ENCODE results near the gene NXPH3. TPM values are rescaled to one million over a fixed set of nuclear protein-coding genes. Genes with fewer than 3 reads are reported as not detected.
A peak's percentile ranks its signal among the peaks of the same experiment; 100 is the strongest.

NXPH3 gene
- total RNA-seq, 4 donors from 2014 or later: 0.83 to 2.1 (median 0.94) TPM; not detected in 1

DNA sequence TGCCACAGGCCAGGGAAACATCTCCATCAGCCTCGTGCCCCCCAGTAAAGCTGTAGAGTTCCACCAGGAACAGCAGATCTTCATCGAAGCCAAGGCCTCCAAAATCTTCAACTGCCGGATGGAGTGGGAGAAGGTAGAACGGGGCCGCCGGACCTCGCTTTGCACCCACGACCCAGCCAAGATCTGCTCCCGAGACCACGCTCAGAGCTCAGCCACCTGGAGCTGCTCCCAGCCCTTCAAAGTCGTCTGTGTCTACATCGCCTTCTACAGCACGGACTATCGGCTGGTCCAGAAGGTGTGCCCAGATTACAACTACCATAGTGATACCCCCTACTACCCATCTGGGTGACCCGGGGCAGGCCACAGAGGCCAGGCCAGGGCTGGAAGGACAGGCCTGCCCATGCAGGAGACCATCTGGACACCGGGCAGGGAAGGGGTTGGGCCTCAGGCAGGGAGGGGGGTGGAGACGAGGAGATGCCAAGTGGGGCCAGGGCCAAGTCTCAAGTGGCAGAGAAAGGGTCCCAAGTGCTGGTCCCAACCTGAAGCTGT is 3.4 kb downstream of the NXPH3 start:
- no peaks in the 10 kb centered on the region for H3K9me3 ChIP-seq
- peaks cover 0 to 14% of the 10 kb centered on the region in 2 donors for H3K27me3 ChIP-seq
- peaks cover 5 to 32% (median 15%) of the 10 kb centered on the region in 4 donors for H3K4me1 ChIP-seq
- no peak for DNase-seq
- H3K36me3 ChIP-seq: no peaks in the 10 kb centered on the region
- no peak for TF ChIP-seq POLR2A (IDR thresholded peaks at IDR 0.05)
- no peak for TF ChIP-seq CTCF (IDR thresholded peaks at IDR 0.05)
- H3K4me3 ChIP-seq: no peak overlapping the region
- no peak overlapping the region for H3K27ac ChIP-seq

DNA sequence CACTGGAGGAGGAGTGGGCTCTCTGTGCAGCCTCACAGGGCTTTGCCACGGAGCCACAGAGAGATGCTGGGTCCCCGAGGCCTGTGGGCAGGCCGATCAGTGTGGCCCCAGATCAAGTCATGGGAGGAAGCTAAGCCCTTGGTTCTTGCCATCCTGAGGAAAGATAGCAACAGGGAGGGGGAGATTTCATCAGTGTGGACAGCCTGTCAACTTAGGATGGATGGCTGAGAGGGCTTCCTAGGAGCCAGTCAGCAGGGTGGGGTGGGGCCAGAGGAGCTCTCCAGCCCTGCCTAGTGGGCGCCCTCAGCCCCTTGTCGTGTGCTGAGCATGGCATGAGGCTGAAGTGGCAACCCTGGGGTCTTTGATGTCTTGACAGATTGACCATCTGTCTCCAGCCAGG is 3.9 kb downstream of the NXPH3 start:
- peak in 1 of 3 donors; percentile 40 for DNase-seq
- TF ChIP-seq POLR2A (IDR thresholded peaks at IDR 0.05): no peak
- no peak for TF ChIP-seq CTCF (IDR thresholded peaks at IDR 0.05)
- no peak overlapping the region for H3K27ac ChIP-seq
- H3K27me3 ChIP-seq: peaks cover 0 to 14% of the 10 kb centered on the region in 2 donors
- H3K4me3 ChIP-seq: no peak overlapping the region
- H3K9me3 ChIP-seq: no peaks in the 10 kb centered on the region
- H3K36me3 ChIP-seq: no peaks in the 10 kb centered on the region
- peaks cover 5 to 32% (median 15%) of the 10 kb centered on the region in 4 donors for H3K4me1 ChIP-seq

DNA sequence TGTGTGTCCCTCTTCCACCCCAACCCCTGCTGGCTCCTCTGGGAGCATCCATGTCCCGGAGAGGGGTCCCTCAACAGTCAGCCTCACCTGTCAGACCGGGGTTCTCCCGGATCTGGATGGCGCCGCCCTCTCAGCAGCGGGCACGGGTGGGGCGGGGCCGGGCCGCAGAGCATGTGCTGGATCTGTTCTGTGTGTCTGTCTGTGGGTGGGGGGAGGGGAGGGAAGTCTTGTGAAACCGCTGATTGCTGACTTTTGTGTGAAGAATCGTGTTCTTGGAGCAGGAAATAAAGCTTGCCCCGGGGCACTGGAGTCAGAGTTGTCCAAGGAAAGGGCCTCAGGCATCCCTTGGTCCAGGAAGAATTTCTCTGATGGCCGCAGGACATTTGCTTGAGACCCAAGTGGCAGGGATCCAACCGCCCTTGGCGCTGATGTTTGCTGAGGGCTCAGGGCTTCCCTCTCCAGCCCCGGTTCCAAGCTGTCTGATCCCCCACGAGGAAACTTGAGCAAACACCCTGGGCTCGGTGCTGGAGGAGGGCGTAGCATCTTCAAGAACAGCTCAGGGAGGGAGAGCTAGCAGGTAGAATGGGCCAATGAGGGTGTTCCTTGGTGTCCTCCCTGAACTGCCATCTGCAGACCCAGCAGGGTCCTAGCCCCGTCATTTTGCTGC is 4.5 kb downstream of the NXPH3 start:
- peaks cover 0 to 14% of the 10 kb centered on the region in 2 donors for H3K27me3 ChIP-seq
- H3K4me3 ChIP-seq: no peak overlapping the region
- TF ChIP-seq POLR2A (IDR thresholded peaks at IDR 0.05) (no peak), CTCF (IDR thresholded peaks at IDR 0.05) (no peak)
- no peak for DNase-seq
- no peaks in the 10 kb centered on the region for H3K36me3 ChIP-seq
- no peaks in the 10 kb centered on the region for H3K9me3 ChIP-seq
- H3K4me1 ChIP-seq: peaks cover 5 to 25% (median 15%) of the 10 kb centered on the region in 4 donors
- H3K27ac ChIP-seq: no peak overlapping the region

DNA sequence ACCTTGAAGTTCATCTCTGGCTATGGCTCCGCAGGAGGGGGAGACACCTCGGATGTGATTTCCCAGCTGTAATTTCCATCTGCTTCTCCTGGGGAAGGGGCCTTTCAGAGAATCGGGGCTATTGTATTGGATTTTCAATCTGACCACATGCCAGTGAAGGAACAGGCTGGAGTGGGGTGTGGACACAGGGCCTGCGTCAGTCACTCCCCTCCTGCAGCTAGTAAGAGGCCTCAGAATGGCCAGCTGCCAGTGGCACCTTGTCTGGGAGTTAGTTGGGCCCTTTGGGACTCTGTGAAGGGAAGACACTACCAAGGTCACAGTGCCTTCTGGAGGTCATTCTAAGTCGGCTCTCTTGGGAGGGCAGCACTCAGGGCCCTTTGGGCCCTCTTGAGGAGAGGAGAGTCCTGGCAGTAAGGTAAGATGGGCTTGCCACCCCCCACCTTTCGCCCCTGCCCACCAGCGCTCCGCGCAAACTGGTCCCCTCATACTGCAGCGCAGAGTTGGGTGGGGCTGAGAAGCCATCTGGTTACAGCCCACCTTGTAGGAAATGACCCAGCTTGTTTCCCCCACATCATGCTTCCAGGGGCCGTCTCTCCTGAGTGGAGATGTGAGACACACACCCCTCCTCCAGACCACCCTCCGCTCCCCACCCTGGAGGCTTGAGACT is 5.4 kb downstream of the NXPH3 start:
- no peaks in the 10 kb centered on the region for H3K9me3 ChIP-seq
- no peak overlapping the region for H3K27ac ChIP-seq
- DNase-seq: no peak
- peaks cover 0 to 11% of the 10 kb centered on the region in 2 donors for H3K27me3 ChIP-seq
- TF ChIP-seq POLR2A (IDR thresholded peaks at IDR 0.05) (no peak), CTCF (IDR thresholded peaks at IDR 0.05) (no peak)
- H3K4me3 ChIP-seq: no peak overlapping the region
- H3K36me3 ChIP-seq: no peaks in the 10 kb centered on the region
- H3K4me1 ChIP-seq: peaks cover 4 to 18% (median 8%) of the 10 kb centered on the region in 4 donors

GRCh38 chr17:49581648-49581998 is 6.0 kb downstream of the NXPH3 start:
- peaks cover 0 to 6% of the 10 kb centered on the region in 2 donors for H3K27me3 ChIP-seq
- no peak overlapping the region for H3K4me3 ChIP-seq
- no peak overlapping the region for H3K27ac ChIP-seq
- no peaks in the 10 kb centered on the region for H3K9me3 ChIP-seq
- no peaks in the 10 kb centered on the region for H3K36me3 ChIP-seq
- TF ChIP-seq POLR2A (IDR thresholded peaks at IDR 0.05): no peak
- TF ChIP-seq CTCF (IDR thresholded peaks at IDR 0.05): no peak
- no peak for DNase-seq
- peaks cover 0 to 12% (median 3%) of the 10 kb centered on the region in 4 donors for H3K4me1 ChIP-seq

Data from Peyer's patch (tissue), 4 donors.